LNCaP clone FGC (cell line): ENCODE data around the gene PLPPR1.

Source experiments
- DNase-seq: peaks from one replicate; pipeline ENCODE4 v3.0.0-alpha.2; 2011; ENCODE audit warnings: low read depth
- H3K4me3 ChIP-seq: 2 replicates; pipeline ENCODE4 v1.5.1; 2011; ENCODE audit warnings: mild to moderate bottlenecking, low read depth, low read length, control low read depth
- CTCF ChIP-seq: IDR thresholded peaks from 2 replicates; pipeline ENCODE4 v1.5.1; 2012; ENCODE audit warnings: mild to moderate bottlenecking; ENCODE audit not compliant: control insufficient read depth, insufficient read depth; ENCODE audit errors: extremely low read depth

The PLPPR1 gene

GRCh38 chr9:101065930-101066329 lies 37.4 kb downstream of the PLPPR1 start:
- DNase-seq = no peak
- no peak for TF ChIP-seq CTCF
- H3K4me3 ChIP-seq = no peak overlapping the region

- no peak overlapping the region for H3K4me3 ChIP-seq
- no peak for DNase-seq
- no peak for TF ChIP-seq CTCF
These were observed 40.2 kb downstream of the PLPPR1 start for GRCh38 chr9:101068696-101069095.

- H3K4me3 ChIP-seq = no peak overlapping the region
- DNase-seq = no peak
- no peak for TF ChIP-seq CTCF
These were observed 43.7 kb downstream of the PLPPR1 start for GRCh38 chr9:101072259-101072658.

- no peak overlapping the region for H3K4me3 ChIP-seq
- DNase-seq = no peak
- no peak for TF ChIP-seq CTCF
These were observed 44.6 kb downstream of the PLPPR1 start for GRCh38 chr9:101073122-101073521.

- no peak for DNase-seq
- TF ChIP-seq CTCF = no peak
- no peak overlapping the region for H3K4me3 ChIP-seq
These were observed 53.1 kb downstream of the PLPPR1 start for GRCh38 chr9:101081641-101082040.

- no peak overlapping the region for H3K4me3 ChIP-seq
- no peak for TF ChIP-seq CTCF
- no peak for DNase-seq
These were observed 55.1 kb downstream of the PLPPR1 start for GRCh38 chr9:101083448-101084202.

GRCh38 chr9:101087426-101087825 lies 58.9 kb downstream of the PLPPR1 start:
- DNase-seq = no peak
- no peak for TF ChIP-seq CTCF
- no peak overlapping the region for H3K4me3 ChIP-seq
